NT2/D1 (cell line): ENCODE results near the gene ZNF283.

Source experiments
- DNase-seq: peaks from one replicate; pipeline ENCODE4 v3.0.0-alpha.2; 2011; ENCODE audit warnings: low read depth, low spot score
- H3K27me3 ChIP-seq: 2 replicates; pipeline ENCODE4 v1.6.0; 2011; ENCODE audit warnings: mild to moderate bottlenecking; ENCODE audit not compliant: insufficient read length, insufficient read depth
- H3K36me3 ChIP-seq: 2 replicates; pipeline ENCODE4 v1.6.1; 2011; ENCODE audit warnings: mild to moderate bottlenecking, low read length, mixed read lengths; ENCODE audit not compliant: insufficient read depth, insufficient read length
- H3K4me1 ChIP-seq: 2 replicates; pipeline ENCODE4 v1.5.1; 2011; ENCODE audit not compliant: insufficient read depth, insufficient read length
- H3K4me3 ChIP-seq: 2 replicates; pipeline ENCODE4 v1.5.1; 2011; ENCODE audit warnings: low read depth; ENCODE audit not compliant: insufficient read length
- H3K9ac ChIP-seq: 2 replicates; pipeline ENCODE4 v1.6.0; 2011; ENCODE audit warnings: low read depth; ENCODE audit not compliant: insufficient read length
- H3K9me3 ChIP-seq: 2 replicates; pipeline ENCODE4 v1.5.1; 2011; ENCODE audit warnings: mild to moderate bottlenecking, low read length; ENCODE audit not compliant: insufficient read depth
- SUZ12 ChIP-seq: IDR thresholded peaks from 2 replicates; pipeline ENCODE4 v1.6.1; 2011; ENCODE audit not compliant: insufficient read length, insufficient read depth; ENCODE audit errors: extremely low read depth
- YY1 ChIP-seq: IDR thresholded peaks from 2 replicates; pipeline ENCODE4 v1.6.1; 2011; ENCODE audit not compliant: insufficient read length, insufficient read depth
- ZNF274 ChIP-seq: IDR thresholded peaks from 2 replicates; pipeline ENCODE4 v1.6.1; 2011; ENCODE audit warnings: mild to moderate bottlenecking, low read depth, low read length

Gene ZNF283

DNA sequence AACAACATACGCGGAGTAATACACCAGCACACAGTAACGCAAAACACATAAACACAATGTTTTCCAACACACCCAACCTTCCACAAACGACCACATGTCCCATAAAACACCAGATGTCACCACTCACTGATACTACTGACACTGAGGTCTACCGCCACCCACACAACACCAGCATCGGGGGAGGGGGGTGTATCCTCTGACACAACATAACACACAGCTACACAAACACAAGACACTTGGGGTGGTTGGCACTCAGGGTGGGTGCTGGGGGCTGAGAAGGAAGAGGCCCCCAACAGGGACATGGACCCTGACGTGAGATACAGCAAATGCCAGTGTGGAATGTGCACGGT, 44.8 kb upstream of the ZNF283 start:
- H3K9ac ChIP-seq: no peak overlapping the region

DNA sequence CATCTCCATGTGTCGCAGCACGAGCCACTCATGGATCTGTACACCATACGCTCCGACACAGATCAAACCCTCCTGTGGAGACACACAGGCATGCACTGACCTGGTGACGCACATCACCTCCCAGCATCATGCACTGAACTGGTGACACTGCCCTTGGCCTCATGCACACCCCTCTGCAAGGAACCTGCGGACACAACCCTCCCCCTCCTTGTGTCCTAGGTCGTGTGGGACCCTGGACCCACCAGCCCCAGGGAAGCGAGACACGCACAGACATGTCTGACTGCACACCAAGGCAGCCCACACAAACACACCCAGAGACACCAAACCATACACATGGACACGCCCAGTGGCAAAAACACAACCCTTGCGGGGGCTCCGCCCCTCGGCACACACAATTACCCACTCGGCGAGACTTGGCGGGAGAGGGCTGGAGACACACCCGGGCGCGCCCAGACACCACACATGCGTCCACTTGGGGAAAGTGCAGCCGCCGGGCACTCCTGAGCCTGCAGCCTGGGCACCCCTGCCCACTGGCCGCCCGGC, 44.4 kb upstream of the ZNF283 start:
- DNase-seq: no peak
- no peak overlapping the region for H3K4me3 ChIP-seq
- H3K9ac ChIP-seq: no peak overlapping the region
- H3K27me3 ChIP-seq: no peaks in the 10 kb centered on the region
- no peak for TF ChIP-seq YY1
- no peak for TF ChIP-seq ZNF274
- no peak for TF ChIP-seq SUZ12
- no peaks in the 10 kb centered on the region for H3K9me3 ChIP-seq
- H3K36me3 ChIP-seq: no peaks in the 10 kb centered on the region
- H3K4me1 ChIP-seq: peaks cover 5% of the 10 kb centered on the region

More for the DNA sequence above, 44.8 kb upstream of the ZNF283 start:
- H3K4me1 ChIP-seq: peaks cover 6% of the 10 kb centered on the region
- no peaks in the 10 kb centered on the region for H3K9me3 ChIP-seq
- no peak for DNase-seq
- TF ChIP-seq SUZ12: no peak
- no peak for TF ChIP-seq YY1
- no peak for TF ChIP-seq ZNF274
- no peaks in the 10 kb centered on the region for H3K27me3 ChIP-seq
- no peak overlapping the region for H3K4me3 ChIP-seq
- no peaks in the 10 kb centered on the region for H3K36me3 ChIP-seq

DNA sequence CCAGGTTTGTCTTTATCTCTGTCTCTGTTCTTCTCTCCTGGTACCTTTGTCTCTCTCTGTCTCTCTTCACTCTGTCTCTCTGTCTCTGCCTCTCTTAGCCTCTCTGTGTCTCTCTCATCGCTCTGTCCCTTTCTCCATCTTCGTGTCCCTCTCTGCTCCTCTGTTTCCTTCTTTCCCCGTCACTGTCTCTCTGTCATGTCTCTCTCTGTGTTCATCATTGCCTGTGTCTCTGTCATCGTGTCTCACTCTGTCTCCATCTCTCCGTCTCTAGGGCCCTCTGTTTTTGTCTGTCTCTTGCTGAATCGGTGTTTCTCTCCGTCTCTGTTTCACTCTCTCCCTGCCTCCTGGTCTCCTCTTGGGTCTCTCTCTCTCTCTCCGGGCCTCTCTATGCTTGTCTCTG, 43.5 kb upstream of the ZNF283 start:
- TF ChIP-seq SUZ12 (no peak), YY1 (no peak), ZNF274 (no peak)
- Histone ChIP-seq H3K4me1 (peaks cover 5% of the 10 kb centered on the region), H3K4me3 (no peak overlapping the region), H3K27me3 (no peaks in the 10 kb centered on the region), H3K9me3 (no peaks in the 10 kb centered on the region), H3K36me3 (no peaks in the 10 kb centered on the region), H3K9ac (no peak overlapping the region)
- no peak for DNase-seq

DNA sequence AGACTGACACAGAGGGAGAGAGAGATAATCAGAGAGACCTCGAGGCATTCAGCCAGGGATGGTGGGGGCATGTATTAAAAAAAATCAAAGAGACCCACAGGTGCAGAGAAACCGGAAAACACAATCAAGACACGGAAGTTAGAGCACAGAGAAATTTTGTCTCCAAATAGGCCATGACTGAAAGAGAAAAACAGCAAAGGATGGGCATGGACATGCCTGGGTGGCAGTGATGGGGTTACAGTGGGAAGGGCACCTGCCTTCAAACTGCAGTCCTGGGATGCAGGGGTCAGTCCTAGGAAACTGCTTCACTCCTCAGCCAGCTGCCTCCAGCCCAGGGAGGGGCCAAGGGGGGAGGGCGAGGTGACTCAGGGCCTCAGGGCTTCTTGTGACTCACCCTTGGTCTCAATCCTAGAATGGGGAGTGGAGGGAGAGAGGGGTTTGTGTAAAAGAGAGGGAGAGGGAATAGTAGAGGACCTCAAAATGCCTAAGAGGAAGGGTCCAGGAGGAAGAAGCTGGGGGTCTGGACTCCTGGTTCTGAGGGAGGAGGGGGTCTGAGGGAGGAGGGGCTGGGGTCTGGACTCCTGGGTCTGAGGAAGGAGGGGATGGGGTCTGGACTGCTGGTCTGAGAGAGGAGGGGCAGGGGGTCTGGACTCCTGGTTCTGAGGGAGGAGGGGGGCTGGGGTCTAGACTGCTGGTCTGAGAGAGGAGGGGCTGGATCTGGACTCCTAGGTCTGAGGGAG, 42.7 kb upstream of the ZNF283 start:
- TF ChIP-seq SUZ12: no peak
- no peak for TF ChIP-seq YY1
- TF ChIP-seq ZNF274: no peak
- peaks cover 5% of the 10 kb centered on the region for H3K4me1 ChIP-seq
- H3K9me3 ChIP-seq: no peaks in the 10 kb centered on the region
- H3K27me3 ChIP-seq: no peaks in the 10 kb centered on the region
- no peak overlapping the region for H3K4me3 ChIP-seq
- no peaks in the 10 kb centered on the region for H3K36me3 ChIP-seq
- H3K9ac ChIP-seq: no peak overlapping the region
- no peak for DNase-seq

DNA sequence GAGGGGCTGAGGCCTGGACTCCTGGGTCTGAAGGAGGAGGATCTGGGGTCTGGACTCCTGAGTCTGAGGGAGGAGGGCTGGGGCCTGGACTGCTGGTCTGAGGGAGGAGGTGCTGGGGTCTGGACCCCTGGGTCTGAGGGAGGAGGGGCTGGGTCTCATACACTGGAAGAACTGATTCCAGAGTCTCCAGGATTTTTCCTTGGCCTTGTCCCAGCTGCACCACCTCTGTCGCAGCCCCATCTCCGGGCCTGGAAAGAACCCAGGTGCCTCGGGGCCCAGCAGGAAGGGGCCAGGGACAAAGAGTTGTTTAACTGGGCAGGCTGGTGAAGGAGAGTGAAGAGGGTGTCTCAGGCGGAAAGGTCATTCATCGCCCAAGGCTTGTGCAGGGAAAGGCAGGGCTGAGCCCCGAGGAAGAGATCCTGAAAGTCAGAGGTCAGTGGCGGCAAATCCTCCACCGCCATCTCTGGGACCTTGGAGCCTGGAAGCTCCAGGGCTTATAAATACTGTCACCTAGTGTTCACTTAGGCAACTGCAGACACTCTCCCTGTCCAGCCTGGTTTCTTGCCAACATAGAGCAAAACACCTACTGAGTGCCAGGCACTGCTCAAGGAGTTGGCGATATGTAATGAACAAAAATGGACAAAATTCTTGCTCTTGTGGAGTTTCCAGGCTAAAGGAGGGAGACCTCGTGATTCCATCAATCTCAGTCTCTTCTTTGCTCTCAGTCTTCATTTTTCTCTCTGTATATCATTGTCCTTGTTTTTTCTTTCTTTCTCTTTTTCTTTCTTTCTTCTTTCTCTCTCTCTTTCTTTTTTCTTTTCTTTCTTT, 41.9 kb upstream of the ZNF283 start:
- no peak for DNase-seq
- TF ChIP-seq ZNF274 (no peak), SUZ12 (no peak), YY1 (no peak)
- Histone ChIP-seq H3K36me3 (no peaks in the 10 kb centered on the region), H3K9me3 (no peaks in the 10 kb centered on the region), H3K27me3 (no peaks in the 10 kb centered on the region), H3K4me3 (no peak overlapping the region), H3K9ac (no peak overlapping the region), H3K4me1 (peaks cover 5% of the 10 kb centered on the region)

DNA sequence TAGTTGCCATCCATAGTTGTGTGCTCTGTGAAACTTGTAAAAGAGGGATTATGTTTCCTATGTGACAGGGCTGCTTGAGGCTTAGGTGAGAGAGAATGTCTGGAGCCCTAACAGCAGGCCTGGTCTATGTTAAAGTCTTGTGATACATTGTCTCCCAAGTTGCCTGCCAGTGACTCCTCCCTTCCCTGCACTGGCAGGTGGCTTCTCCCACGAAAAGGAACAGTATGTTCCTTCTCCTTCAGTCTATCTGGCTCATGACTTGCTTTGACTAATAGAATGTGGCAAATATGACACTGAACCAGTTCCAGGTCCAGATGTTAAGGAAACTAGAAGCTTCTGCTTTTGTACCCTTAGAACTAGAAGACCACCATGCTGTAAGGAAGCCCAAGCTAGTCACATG, 40.5 kb upstream of the ZNF283 start:
- H3K36me3 ChIP-seq: no peaks in the 10 kb centered on the region
- DNase-seq: no peak
- H3K9me3 ChIP-seq: no peaks in the 10 kb centered on the region
- TF ChIP-seq YY1 (no peak), ZNF274 (no peak), SUZ12 (no peak)
- H3K4me3 ChIP-seq: no peak overlapping the region
- H3K9ac ChIP-seq: no peak overlapping the region
- H3K27me3 ChIP-seq: no peaks in the 10 kb centered on the region
- H3K4me1 ChIP-seq: peaks cover 2% of the 10 kb centered on the region

DNA sequence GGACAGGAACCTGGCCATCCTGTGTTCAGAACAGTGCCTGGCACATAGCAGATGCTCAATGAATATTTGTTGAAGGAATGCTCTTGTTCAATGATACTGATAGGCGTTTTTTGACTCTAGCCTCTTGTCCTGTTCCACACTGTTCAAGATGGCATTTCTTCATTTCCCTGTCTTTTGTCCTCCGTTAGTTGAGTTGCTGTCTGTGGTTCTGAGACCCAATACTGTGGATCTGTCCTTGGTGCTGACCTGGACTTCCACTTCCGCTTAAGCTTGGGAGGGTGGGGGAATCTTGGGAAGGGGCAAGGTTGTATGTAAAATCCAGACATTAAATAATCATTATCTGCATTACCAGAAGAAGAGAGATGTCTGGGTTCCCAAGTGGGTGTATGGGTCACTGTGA, 38.1 kb upstream of the ZNF283 start:
- Histone ChIP-seq H3K4me3 (no peak overlapping the region), H3K4me1 (peaks cover 2% of the 10 kb centered on the region), H3K9me3 (no peaks in the 10 kb centered on the region), H3K36me3 (no peaks in the 10 kb centered on the region), H3K9ac (no peak overlapping the region), H3K27me3 (no peaks in the 10 kb centered on the region)
- TF ChIP-seq ZNF274 (no peak), SUZ12 (no peak)
- DNase-seq: no peak
